GM18511 (cell line): ENCODE results near the gene CEND1.

Source experiments
- ATAC-seq: cut with Tn5 transposase; IDR thresholded peaks from one replicate; pipeline ENCODE4 v1.9.1; 2021; ENCODE audit warnings: mild to moderate bottlenecking, moderate library complexity; ENCODE audit not compliant: unreplicated experiment

The CEND1 gene

GRCh38 chr11:789943-790342, at the start of gene CEND1:
CEND1 (minus strand) TSS chr11:790090; CDS start chr11:788576, 1,514 bp downstream.
- no peak for ATAC-seq

- ATAC-seq, result no peak
Measured at GRCh38 chr11:839280-839623, 49.4 kb upstream of the CEND1 start.

GRCh38 chr11:838441-839279, 48.8 kb upstream of the CEND1 start:
- ATAC-seq, result no peak

- ATAC-seq, result no peak
Measured at GRCh38 chr11:837990-838307, 48.1 kb upstream of the CEND1 start.

GRCh38 chr11:837189-837989, 47.5 kb upstream of the CEND1 start:
- no peak for ATAC-seq

GRCh38 chr11:836700-837099, 46.8 kb upstream of the CEND1 start:
- no peak for ATAC-seq

GRCh38 chr11:836274-836673, 46.4 kb upstream of the CEND1 start:
- ATAC-seq, result no peak

- ATAC-seq, result no peak
Measured at GRCh38 chr11:834371-835316, 44.8 kb upstream of the CEND1 start.

- ATAC-seq, result no peak
Measured at GRCh38 chr11:833849-834311, 44.0 kb upstream of the CEND1 start.

- no peak for ATAC-seq
Measured at GRCh38 chr11:833114-833791, 43.4 kb upstream of the CEND1 start.

- ATAC-seq, result no peak
Measured at GRCh38 chr11:832529-833113, 42.7 kb upstream of the CEND1 start, which contains the start of gene CD151. CD151 (plus strand) TSS chr11:832952; CDS start chr11:836070, 3,118 bp downstream.

- no peak for ATAC-seq
Measured at GRCh38 chr11:831961-832528, 42.2 kb upstream of the CEND1 start.

GRCh38 chr11:831118-831864, 41.4 kb upstream of the CEND1 start:
- no peak for ATAC-seq

GRCh38 chr11:830295-831117, 40.6 kb upstream of the CEND1 start:
- peak; percentile 29 for ATAC-seq

GRCh38 chr11:829847-830294, 40.0 kb upstream of the CEND1 start:
- ATAC-seq, result peak; percentile 2

GRCh38 chr11:829176-829846, 39.4 kb upstream of the CEND1 start:
- ATAC-seq, result no peak

GRCh38 chr11:828506-829175, 38.8 kb upstream of the CEND1 start:
- ATAC-seq, result no peak
